Testis (tissue), 3 donors: ENCODE results near the gene KCNQ5. TPM values are rescaled to one million over a fixed set of nuclear protein-coding genes. Genes with fewer than 3 reads are reported as not detected.

Experiments used
- DNase-seq: peaks from one replicate; pipeline ENCODE4 v3.0.0-alpha.2; 2019
- H3K27ac ChIP-seq, 2 donors: fragments of 200-600 bp; sonication (generic); one replicate each; pipeline ENCODE4 v1.5.1; 2019
- H3K27me3 ChIP-seq: fragments of 200-600 bp; sonication (generic); one replicate; pipeline ENCODE4 v1.5.1; 2019
- H3K36me3 ChIP-seq: fragments of 200-600 bp; sonication (generic); one replicate; pipeline ENCODE4 v1.5.1; 2017; ENCODE audit warnings: low read depth; ENCODE audit errors: missing control alignments
- H3K4me1 ChIP-seq: fragments of 200-600 bp; sonication (generic); one replicate; pipeline ENCODE4 v1.5.1; 2019
- H3K4me3 ChIP-seq, 2 donors: fragments of 200-600 bp; sonication (generic); one replicate each; pipeline ENCODE4 v1.5.1; 2017 to 2019
- H3K9me3 ChIP-seq: fragments of 200-600 bp; sonication (generic); one replicate; pipeline ENCODE4 v1.5.1; 2017
- CTCF ChIP-seq, 3 experiments: fragments of 450-650 bp in 2 of 3; fragments of 200-600 bp in 1 of 3; sonication (generic) in 1 of 3; IDR thresholded peaks; one replicate each; pipeline ENCODE4 v1.5.1; 2016 to 2019; ENCODE audit warnings: antibody characterized with exemption in 3 of 3, mild to moderate bottlenecking in 2 of 3, moderate library complexity in 1 of 3
- POLR2A ChIP-seq: fragments of 450-650 bp; IDR thresholded peaks from one replicate; pipeline ENCODE4 v1.6.1; 2017; ENCODE audit warnings: antibody characterized with exemption, mild to moderate bottlenecking, moderate library complexity
- WGBS, 2 donors: methylation state at CpG; one replicate each; pipeline ENCODE4 v1.1.5; 2018; 5-methylcytosine and 5-hydroxymethylcytosine counted together
- intact Hi-C: fragments of 100-400 bp; cut with DNase I; formaldehyde crosslinking; loops from one replicate; pipeline ENCODE4 v1.15.1; 2023; ENCODE audit warnings: low total_unique reads
- polyA plus RNA-seq: library from polyadenylated mRNA; stranded (reverse); fragments of 350-450 nt; fragmentation: Illumina TruSeq; extraction: RNeasy Lipid Tissue Mini Kit (QIAGEN cat#74804); gene quantifications from one replicate; pipeline ENCODE4 v1.2.3, GENCODE V29; 2014; ENCODE audit warnings: low read depth, low replicate concordance; ENCODE audit not compliant: insufficient read depth
- total RNA-seq, 2 donors: library from RNA; depleted of rRNA; stranded (reverse); fragments of >200 nt; gene quantifications; one replicate each; pipeline ENCODE4 v1.2.3, GENCODE V29; 2016

Gene KCNQ5
- total and polyA plus RNA-seq, 3 donors from 2014 or later: 0.43 to 1.1 (median 0.73) TPM

DNA sequence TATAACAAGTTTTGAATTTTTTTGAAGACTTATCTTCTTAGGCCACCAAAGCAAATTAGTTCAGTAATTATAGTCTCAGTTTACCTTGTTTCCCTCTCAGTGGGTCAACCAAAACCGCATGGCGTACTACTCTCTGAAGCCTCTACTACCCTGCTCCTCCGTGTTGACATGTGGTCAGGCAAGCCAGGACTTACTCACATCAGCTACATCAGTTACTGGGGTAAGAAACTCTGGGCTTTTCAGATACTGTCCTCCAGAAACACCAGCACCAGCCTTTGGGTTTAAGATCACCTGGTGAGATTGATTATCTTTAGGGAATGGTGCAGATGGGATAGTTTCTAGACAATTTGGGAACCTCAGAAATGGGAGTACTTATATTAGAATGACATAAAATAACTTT lies 55.1 kb downstream of the KCNQ5 start:
- no peaks in the 10 kb centered on the region for H3K27me3 ChIP-seq
- intact Hi-C loops: no loop called here
- WGBS, 2 donors: 89 to 96% methylated on average over 3 of the region's 3 CpGs

DNA sequence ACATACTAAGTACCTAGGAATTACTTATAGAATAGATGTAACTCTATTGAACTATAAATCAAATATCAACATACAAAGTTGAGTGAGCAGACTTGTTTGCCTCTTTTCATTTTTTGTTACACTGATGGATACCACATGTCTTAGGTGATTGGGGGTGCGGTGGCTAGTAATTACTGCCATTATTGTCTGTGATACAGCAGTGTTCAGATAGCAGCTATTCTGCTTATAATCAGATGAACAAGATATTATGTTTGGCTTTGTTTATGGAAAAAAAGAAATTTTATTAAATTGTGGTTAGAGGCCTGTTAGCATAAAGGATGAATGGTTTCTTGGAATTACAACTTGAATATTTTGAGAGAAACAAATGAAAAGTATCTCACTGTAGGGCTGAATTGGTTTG lies 55.9 kb downstream of the KCNQ5 start:
- DNase-seq: no peak
- TF ChIP-seq POLR2A: no peak
- TF ChIP-seq CTCF (IDR thresholded peaks at IDR 0.05): no peak
- no peaks in the 10 kb centered on the region for H3K4me1 ChIP-seq
- no peaks in the 10 kb centered on the region for H3K36me3 ChIP-seq
- H3K27ac ChIP-seq: no peak overlapping the region
- H3K9me3 ChIP-seq: no peaks in the 10 kb centered on the region
- 93 to 95% methylated on average over 1 of the region's 1 CpG for WGBS, 2 donors
- H3K27me3 ChIP-seq: no peaks in the 10 kb centered on the region
- intact Hi-C loops: no loop called here
- H3K4me3 ChIP-seq: no peak overlapping the region

More for the DNA sequence above, 55.1 kb downstream of the KCNQ5 start:
- H3K4me3 ChIP-seq: no peak overlapping the region
- TF ChIP-seq CTCF (IDR thresholded peaks at IDR 0.05): no peak
- no peak for TF ChIP-seq POLR2A
- H3K4me1 ChIP-seq: no peaks in the 10 kb centered on the region
- DNase-seq: no peak
- no peak overlapping the region for H3K27ac ChIP-seq
- H3K36me3 ChIP-seq: no peaks in the 10 kb centered on the region
- no peaks in the 10 kb centered on the region for H3K9me3 ChIP-seq

GRCh38 chr6:72683797-72684196 lies 61.9 kb downstream of the KCNQ5 start:
- H3K9me3 ChIP-seq: no peaks in the 10 kb centered on the region
- WGBS, 2 donors: 85 to 96% methylated on average over 3 of the region's 3 CpGs
- DNase-seq: no peak

GRCh38 chr6:72689107-72689954 lies 67.5 kb downstream of the KCNQ5 start:
- H3K36me3 ChIP-seq: no peaks in the 10 kb centered on the region
- DNase-seq: no peak
- 84 to 88% methylated on average over 7 of the region's 7 CpGs for WGBS, 2 donors
- H3K4me1 ChIP-seq: no peaks in the 10 kb centered on the region
- no peaks in the 10 kb centered on the region for H3K9me3 ChIP-seq
- no peak overlapping the region for H3K4me3 ChIP-seq
- TF ChIP-seq POLR2A (no peak), CTCF (IDR thresholded peaks at IDR 0.05) (no peak)
- intact Hi-C loops: no loop called here
- H3K27me3 ChIP-seq: no peaks in the 10 kb centered on the region
- no peak overlapping the region for H3K27ac ChIP-seq

More at GRCh38 chr6:72683797-72684196, 61.9 kb downstream of the KCNQ5 start:
- TF ChIP-seq CTCF (IDR thresholded peaks at IDR 0.05) (no peak), POLR2A (no peak)
- Histone ChIP-seq H3K27ac (no peak overlapping the region), H3K4me1 (no peaks in the 10 kb centered on the region), H3K36me3 (no peaks in the 10 kb centered on the region), H3K4me3 (no peak overlapping the region), H3K27me3 (no peaks in the 10 kb centered on the region)
- intact Hi-C loops: no loop called here

- Histone ChIP-seq H3K4me3 (no peak overlapping the region), H3K36me3 (no peaks in the 10 kb centered on the region), H3K27ac (no peak overlapping the region), H3K9me3 (no peaks in the 10 kb centered on the region), H3K27me3 (no peaks in the 10 kb centered on the region), H3K4me1 (no peaks in the 10 kb centered on the region)
- WGBS, 2 donors: 83 to 92% methylated on average over 6 of the region's 6 CpGs
- DNase-seq: no peak
- intact Hi-C loops: no loop called here
- no peak for TF ChIP-seq CTCF (IDR thresholded peaks at IDR 0.05)
Measured at GRCh38 chr6:72691249-72691648, 69.4 kb downstream of the KCNQ5 start.
